Upper lobe of left lung (tissue), 6 donors: ENCODE data around the gene ODF2L. TPM values are rescaled to one million over a fixed set of nuclear protein-coding genes. Genes with fewer than 3 reads are reported as not detected.
"Not testable (repeated sequence)": the region's sequence is repeated elsewhere in the genome, so short reads cannot be mapped to it uniquely, and the experiment has no call there.

ENCODE experiments used
- ATAC-seq, 2 donors: fragments of 200-7000 bp; cut with Tn5 transposase; one replicate each; pipeline ENCODE4 v1.9.1; 2022; ENCODE audit warnings: mild to moderate bottlenecking in 2 of 2, moderate library complexity in 2 of 2; ENCODE audit not compliant: low FRiP score in 2 of 2
- DNase-seq, 2 donors: peaks; one replicate each; pipeline ENCODE4 v3.0.0-alpha.2; 2019 to 2020
- H3K27ac ChIP-seq, 4 donors: fragments of 200-600 bp; sonication (generic); one replicate each; pipeline ENCODE4 v1.5.1; 2016 to 2019
- H3K27me3 ChIP-seq, 4 donors: fragments of 200-600 bp; sonication (generic); one replicate each; pipeline ENCODE4 v1.5.1; 2017 to 2019
- H3K36me3 ChIP-seq, 4 donors: fragments of 200-600 bp; sonication (generic); one replicate each; pipeline ENCODE4 v1.5.1; 2016 to 2019
- H3K4me1 ChIP-seq, 4 donors: fragments of 200-600 bp; sonication (generic); one replicate each; pipeline ENCODE4 v1.5.1; 2018 to 2019
- H3K4me3 ChIP-seq, 4 donors: fragments of 200-600 bp; sonication (generic); one replicate each; pipeline ENCODE4 v1.5.1; 2017 to 2019; ENCODE audit warnings: mild to moderate bottlenecking in 2 of 4, moderate library complexity in 1 of 4
- H3K9me3 ChIP-seq, 4 donors: fragments of 200-600 bp; sonication (generic); one replicate each; pipeline ENCODE4 v1.5.1; 2018 to 2019
- CTCF ChIP-seq, 6 experiments: fragments of 450-650 bp in 4 of 6; fragments of 200-600 bp in 2 of 6; sonication (generic) in 2 of 6; IDR thresholded peaks; one replicate each; pipeline ENCODE4 v1.5.1; 2016 to 2019; ENCODE audit warnings: antibody characterized with exemption in 6 of 6
- EP300 ChIP-seq, 4 donors: sonication (generic); formaldehyde crosslinking; IDR thresholded peaks; one replicate each; pipeline ENCODE4 v1.5.1; 2017; ENCODE audit warnings: antibody characterized with exemption in 4 of 4, control low read depth in 2 of 4
- POLR2A ChIP-seq, 4 donors: fragments of 450-650 bp; IDR thresholded peaks; one replicate each; pipeline ENCODE4 v1.5.1; 2016 to 2017; ENCODE audit warnings: antibody characterized with exemption in 4 of 4, mild to moderate bottlenecking in 2 of 4
- POLR2AphosphoS5 ChIP-seq, 2 donors: sonication (generic); formaldehyde crosslinking; IDR thresholded peaks; one replicate each; pipeline ENCODE4 v1.5.1; 2017; ENCODE audit warnings: antibody characterized with exemption in 2 of 2
- WGBS, 2 donors: methylation state at CpG; one replicate each; pipeline ENCODE4 v1.1.5; 2017 to 2018; 5-methylcytosine and 5-hydroxymethylcytosine counted together
- total RNA-seq, 6 donors: library from RNA; depleted of rRNA in 4 of 6; stranded (reverse); fragments of >200 nt in 4 of 6; gene quantifications; one replicate each; pipeline versions ENCODE4 v1.1.0 to v1.2.1, GENCODE V29; 2016 to 2021
- donor health status: DM: no; HTN: no; CAD: no; lungs with moderate emphysema.
- donor health status: DM: no; HTN: yes; CAD: no; lungs with severe emphysema.

ODF2L gene
- total RNA-seq, 6 donors from 2014 or later: 22.2 to 179 (median 34.0) TPM

DNA sequence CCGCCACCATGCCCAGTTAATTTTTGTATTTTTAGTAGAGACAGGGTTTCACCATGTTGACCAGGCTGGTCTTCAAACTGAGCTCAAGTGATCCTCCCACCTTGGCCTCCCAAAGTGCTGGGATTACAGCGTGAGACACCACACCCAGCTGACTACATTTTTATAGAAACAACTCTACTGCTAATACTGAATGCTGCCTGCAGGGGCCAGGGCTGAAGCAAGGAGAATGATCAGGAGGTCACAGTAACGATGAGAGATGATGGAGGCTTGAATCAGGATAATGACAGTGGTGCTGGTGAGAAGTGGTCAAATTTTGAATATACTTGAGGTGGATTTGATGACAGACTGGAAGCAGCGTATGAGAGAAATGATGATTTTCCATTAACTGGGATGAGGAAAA lies 33.3 kb downstream of the ODF2L start:
- Histone ChIP-seq H3K4me3 (no peak overlapping the region), H3K36me3 (peaks cover 0 to 16% (median 0%) of the 10 kb centered on the region in 4 donors), H3K4me1 (no peaks in the 10 kb centered on the region), H3K27ac (no peak overlapping the region), H3K9me3 (no peaks in the 10 kb centered on the region), H3K27me3 (no peaks in the 10 kb centered on the region)
- no peak for ATAC-seq
- TF ChIP-seq EP300 (IDR thresholded peaks at IDR 0.05) (no peak), POLR2A (IDR thresholded peaks at IDR 0.05) (no peak), CTCF (IDR thresholded peaks at IDR 0.05) (no peak), POLR2AphosphoS5 (IDR thresholded peaks at IDR 0.05) (no peak)
- 98% methylated on average over 4 of the region's 4 CpGs for WGBS, 2 donors
- DNase-seq: no peak

DNA sequence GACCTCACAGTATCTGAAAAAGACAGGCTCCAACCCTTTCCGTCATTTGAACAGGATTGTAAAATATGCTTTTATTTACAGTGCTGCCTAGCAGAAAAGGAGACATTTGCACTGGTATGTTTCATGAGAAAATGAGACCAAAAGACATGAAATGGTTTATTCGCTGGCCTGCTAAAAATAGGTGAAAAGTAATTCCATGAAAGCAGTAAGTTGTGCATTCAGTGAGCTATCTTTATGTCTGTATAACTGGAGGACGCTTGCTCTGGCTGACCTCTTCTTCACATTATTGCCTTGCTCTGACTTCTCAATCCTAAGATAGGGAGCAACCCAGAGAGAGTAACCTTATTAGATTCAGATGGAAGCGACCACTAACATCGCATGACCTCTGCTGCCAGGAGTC lies 38.3 kb downstream of the ODF2L start:
- no peak for DNase-seq
- Histone ChIP-seq H3K36me3 (peaks cover 3 to 56% (median 7%) of the 10 kb centered on the region in 4 donors), H3K27ac (no peak overlapping the region), H3K4me1 (no peaks in the 10 kb centered on the region), H3K4me3 (no peak overlapping the region), H3K9me3 (no peaks in the 10 kb centered on the region), H3K27me3 (no peaks in the 10 kb centered on the region)
- ATAC-seq: no peak
- TF ChIP-seq EP300 (IDR thresholded peaks at IDR 0.05) (no peak), CTCF (IDR thresholded peaks at IDR 0.05) (no peak), POLR2AphosphoS5 (IDR thresholded peaks at IDR 0.05) (no peak), POLR2A (IDR thresholded peaks at IDR 0.05) (no peak)
- 88 to 90% methylated on average over 5 of the region's 5 CpGs for WGBS, 2 donors

DNA sequence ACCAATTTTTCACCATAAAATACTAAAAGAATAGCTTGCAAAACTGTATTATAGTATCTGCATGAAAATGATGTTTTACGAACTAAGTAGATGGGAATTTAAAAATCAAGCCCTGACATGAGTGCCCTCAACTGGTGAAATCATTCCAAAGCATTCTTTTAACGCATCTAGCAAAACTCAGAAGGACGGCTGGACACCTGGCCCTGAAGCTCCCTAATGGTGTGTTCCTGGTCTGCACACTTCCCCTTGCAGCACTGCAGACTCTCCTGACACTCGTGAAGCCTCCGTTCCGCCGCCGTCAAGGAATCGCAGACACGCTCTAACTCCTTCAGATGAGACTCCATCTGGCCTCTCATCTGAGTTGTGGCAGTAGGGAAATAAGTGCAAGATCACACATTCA lies 39.9 kb downstream of the ODF2L start:
- Histone ChIP-seq H3K36me3 (peaks cover 4 to 58% (median 9%) of the 10 kb centered on the region in 4 donors), H3K4me3 (no peak overlapping the region), H3K4me1 (no peaks in the 10 kb centered on the region), H3K27ac (no peak overlapping the region), H3K27me3 (no peaks in the 10 kb centered on the region), H3K9me3 (no peaks in the 10 kb centered on the region)
- 83 to 86% methylated on average over 10 of the region's 10 CpGs for WGBS, 2 donors
- TF ChIP-seq POLR2AphosphoS5 (IDR thresholded peaks at IDR 0.05) (no peak), EP300 (IDR thresholded peaks at IDR 0.05) (no peak), CTCF (IDR thresholded peaks at IDR 0.05) (no peak), POLR2A (IDR thresholded peaks at IDR 0.05) (no peak)
- peak in 1 of 2 donors; percentile 19 for DNase-seq
- no peak for ATAC-seq

DNA sequence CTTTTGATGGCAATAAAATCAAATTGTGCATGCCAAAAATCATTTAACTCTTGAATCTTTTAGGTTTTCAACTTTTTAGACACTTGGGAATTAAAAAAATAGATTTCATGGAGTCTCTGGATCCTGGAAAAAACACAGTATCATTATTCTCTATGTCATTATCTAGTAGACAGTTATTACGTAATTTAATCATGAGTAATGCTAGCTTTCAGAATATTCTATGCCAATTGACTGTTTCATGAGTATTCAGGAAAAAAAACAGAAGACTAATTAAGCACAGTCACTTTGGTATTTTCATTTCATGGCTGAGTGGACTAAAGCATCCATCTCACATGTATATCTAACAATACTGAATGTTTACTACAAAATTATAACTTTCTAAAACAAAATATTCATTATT lies 44.0 kb downstream of the ODF2L start:
- no peaks in the 10 kb centered on the region for H3K27me3 ChIP-seq
- H3K4me3 ChIP-seq: no peak overlapping the region
- no peak overlapping the region for H3K27ac ChIP-seq
- DNase-seq (no peak), ATAC-seq (no peak)
- 93 to 94% methylated on average over 1 of the region's 1 CpG for WGBS, 2 donors
- TF ChIP-seq EP300 (IDR thresholded peaks at IDR 0.05) (no peak), POLR2AphosphoS5 (IDR thresholded peaks at IDR 0.05) (no peak), POLR2A (IDR thresholded peaks at IDR 0.05) (no peak), CTCF (IDR thresholded peaks at IDR 0.05) (no peak)
- H3K4me1 ChIP-seq: no peaks in the 10 kb centered on the region
- H3K36me3 ChIP-seq: peaks cover 4 to 38% (median 9%) of the 10 kb centered on the region in 4 donors
- no peaks in the 10 kb centered on the region for H3K9me3 ChIP-seq

- H3K36me3 ChIP-seq: peaks cover 4 to 29% (median 9%) of the 10 kb centered on the region in 4 donors
- WGBS, 2 donors: 91 to 96% methylated on average over 3 of the region's 3 CpGs
- not testable (repeated sequence) for H3K27ac ChIP-seq
These were observed 45.9 kb downstream of the ODF2L start for GRCh38 chr1:86350230-86350629.

More at GRCh38 chr1:86350230-86350629, 45.9 kb downstream of the ODF2L start:
- H3K4me1 ChIP-seq, H3K27me3 ChIP-seq, H3K4me3 ChIP-seq, ATAC-seq, DNase-seq, H3K9me3 ChIP-seq: not testable (repeated sequence)
